Left kidney (tissue), 2 donors: ENCODE results near the gene WBP2. TPM values are rescaled to one million over a fixed set of nuclear protein-coding genes. Genes with fewer than 3 reads are reported as not detected.
"Not testable (repeated sequence)": the region's sequence is repeated elsewhere in the genome, so short reads cannot be mapped to it uniquely, and the experiment has no call there.

Source experiments
- DNase-seq: peaks from one replicate; pipeline ENCODE4 v3.0.0-alpha.2; 2013
- polyA plus RNA-seq: library from polyadenylated mRNA; unstranded; fragments of 120-200 nt; gene quantifications from one replicate; pipeline ENCODE4 v1.2.1, GENCODE V29; 2013; ENCODE audit not compliant: insufficient read length

Gene WBP2
- polyA plus RNA-seq, 1 donor: 75.9 TPM

GRCh38 chr17:75870228-75870627 lies 15.1 kb upstream of the WBP2 start:
- not testable (repeated sequence) for DNase-seq

- DNase-seq: no peak
Measured at GRCh38 chr17:75869282-75870141, 14.4 kb upstream of the WBP2 start.

- DNase-seq: not testable (repeated sequence)
Measured at GRCh38 chr17:75868730-75869281, 13.7 kb upstream of the WBP2 start.

DNA sequence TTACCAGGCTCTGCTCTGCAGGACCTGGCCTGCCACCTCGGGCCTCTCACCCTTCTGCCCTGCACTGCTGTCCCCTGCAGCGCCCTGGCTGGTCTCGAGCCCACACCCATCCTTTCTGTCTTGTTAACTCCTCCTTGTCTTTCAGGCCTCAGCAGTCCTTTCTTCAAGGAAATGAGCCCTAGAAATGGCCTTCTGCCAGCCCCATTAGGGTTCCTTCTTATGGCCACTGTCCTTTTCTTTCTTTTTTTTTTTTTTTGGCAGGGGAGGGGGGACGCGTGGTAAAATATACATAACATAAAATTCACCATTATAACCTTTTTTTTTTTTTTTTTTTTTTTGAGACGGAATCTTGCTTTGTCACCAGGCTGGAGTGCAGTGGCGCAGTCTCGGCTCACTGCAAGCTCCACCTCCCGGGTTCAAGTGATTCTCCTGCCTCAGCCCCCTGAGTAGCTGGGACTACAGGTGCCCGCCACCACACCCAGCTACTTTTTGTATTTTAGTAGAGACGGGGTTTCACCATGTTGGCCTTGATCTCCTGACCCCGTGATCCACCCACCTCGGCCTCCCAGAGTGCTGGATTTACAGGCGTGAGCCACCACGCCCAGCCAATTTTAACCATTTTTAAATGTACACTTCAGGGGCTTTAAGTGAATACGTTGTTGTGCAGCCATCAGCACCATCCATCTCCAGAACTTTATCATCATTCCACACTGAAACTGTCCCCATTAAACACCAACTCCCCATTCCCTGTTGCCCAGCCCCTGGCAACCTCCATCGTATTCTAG lies 10.5 kb upstream of the WBP2 start:
- not testable (repeated sequence) for DNase-seq

DNA sequence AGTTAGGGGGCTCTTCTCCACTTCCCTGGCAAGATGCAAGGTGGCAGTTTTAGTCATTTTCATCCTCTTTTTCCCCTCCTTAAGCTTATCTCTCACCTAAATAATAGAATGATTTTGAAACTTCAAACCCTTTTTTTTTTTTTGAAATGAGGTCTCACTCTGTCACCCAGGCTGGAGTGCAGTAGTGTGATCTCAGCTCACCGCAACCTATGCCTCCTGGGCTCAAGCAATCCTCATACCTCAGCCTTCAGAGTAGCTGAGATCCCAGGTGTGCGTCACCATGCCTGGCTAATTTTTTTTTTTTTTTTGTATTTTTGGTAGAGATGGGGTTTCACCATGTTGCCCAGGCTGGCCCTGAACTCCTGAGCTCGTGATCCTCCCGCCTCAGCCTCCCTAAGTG lies 9.8 kb upstream of the WBP2 start:
- DNase-seq: not testable (repeated sequence)

DNA sequence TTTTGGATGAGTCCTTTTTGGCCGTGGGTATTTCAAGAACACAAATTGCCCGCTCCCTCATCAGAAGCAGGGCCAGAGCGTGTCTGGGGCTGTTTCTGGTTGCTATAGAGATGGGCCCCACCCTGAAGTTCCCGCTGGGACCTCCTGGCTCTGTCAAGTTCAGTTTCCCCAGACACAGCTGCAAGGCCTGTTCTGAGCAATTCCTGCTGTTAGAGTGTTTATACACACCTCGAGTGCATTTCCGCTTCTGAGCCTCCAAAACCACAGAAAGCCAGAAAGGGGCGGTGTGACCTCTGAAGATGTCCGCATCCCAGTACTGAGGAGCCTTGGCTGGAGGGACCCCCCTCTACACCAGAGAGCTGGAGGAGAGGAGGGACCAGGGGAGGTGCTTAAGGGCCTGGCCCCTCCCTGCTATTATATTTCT lies 9.3 kb upstream of the WBP2 start:
- peak; percentile 79 for DNase-seq

- DNase-seq: no peak
Measured at GRCh38 chr17:75861927-75862317, 6.8 kb upstream of the WBP2 start.

GRCh38 chr17:75859358-75859757 lies 4.2 kb upstream of the WBP2 start:
- DNase-seq: not testable (repeated sequence)

DNA sequence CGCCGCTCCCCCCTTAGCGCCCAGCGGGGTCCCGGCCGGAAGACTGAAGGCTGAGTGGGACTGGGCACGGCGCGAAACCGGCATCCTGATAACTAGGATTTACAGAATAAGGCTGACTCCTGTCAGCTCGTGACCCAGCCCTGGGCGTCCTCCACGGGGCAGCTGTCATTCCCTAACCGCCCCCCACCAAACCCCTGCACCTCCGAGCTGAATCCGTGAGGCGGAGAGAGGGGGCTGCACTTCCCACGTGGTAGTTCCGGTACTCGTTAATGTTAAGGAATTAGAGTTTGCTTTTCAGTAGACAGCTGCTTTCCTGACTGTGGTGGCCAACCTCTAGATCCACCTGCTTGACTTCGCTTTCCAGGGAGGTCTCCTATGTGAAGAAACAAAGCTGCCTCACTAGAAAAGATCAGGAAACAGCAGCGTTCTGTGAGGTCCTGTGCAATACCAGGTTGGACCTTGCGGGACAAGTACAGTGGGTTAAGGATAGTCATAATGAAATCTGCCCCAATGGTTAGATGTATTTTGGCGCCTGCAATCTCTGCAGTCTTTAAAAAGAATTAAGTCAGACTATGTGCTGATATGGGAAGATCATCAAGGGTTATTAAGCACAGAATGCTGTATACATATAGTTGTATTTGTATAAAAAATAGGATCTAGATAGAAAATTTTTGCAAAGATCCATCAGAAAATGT lies 1.1 kb upstream of the WBP2 start:
- no peak for DNase-seq

DNA sequence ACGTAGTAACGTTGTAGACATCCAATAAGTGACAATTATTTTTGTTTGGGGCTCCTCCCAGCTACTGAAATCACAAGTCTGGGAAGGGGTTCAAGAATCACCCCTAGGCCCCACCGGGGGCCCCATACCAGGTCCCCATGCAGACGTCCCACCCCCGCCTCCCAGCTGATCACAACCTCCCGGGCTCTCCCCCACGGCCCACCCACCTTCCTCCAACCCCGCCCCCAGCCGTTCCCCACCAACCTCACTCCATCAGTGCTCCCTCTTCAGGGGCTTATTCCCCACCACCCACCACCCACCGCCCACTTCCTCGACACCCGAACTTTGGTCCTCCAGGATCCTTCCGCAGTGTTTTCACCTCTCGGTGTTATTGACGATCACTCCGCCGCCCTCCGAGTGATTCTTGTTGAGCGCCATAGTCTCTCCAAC lies 240 bp downstream of the WBP2 start:
- no peak for DNase-seq

DNA sequence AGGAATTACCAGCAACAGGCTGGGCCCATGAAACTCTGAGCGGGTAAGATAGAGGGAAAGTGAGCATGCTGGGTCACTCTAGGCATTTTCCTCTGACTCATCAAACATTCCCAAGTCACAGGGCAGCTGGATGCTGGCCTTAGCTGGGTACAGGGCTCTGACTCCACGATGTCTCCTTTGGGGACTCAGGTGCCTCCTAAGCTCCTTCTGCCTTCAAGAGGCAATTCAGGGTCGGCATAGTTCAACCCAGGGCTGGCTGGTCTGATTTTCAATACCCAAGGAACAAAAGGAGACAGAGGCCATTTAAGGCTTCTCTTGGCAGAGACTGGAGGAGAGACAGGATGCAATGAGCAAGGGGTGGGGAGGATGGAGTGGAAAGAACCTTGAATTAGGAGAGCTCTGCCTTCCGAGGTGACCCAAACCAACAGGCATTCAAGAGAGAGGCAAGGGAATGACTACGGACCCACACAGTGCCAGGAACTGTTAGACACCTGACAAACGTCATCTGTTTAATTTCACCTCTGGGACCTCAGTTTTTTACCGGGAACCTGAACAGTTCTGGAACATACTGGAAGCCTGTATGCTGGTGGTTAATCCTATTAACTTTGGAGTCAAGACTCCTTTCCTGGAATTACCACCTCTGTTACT lies 910 bp downstream of the WBP2 start:
- no peak for DNase-seq

GRCh38 chr17:75853433-75853832 lies 1.7 kb downstream of the WBP2 start:
- DNase-seq: no peak

- not testable (repeated sequence) for DNase-seq
Measured at GRCh38 chr17:75851693-75851991, 3.5 kb downstream of the WBP2 start.

DNA sequence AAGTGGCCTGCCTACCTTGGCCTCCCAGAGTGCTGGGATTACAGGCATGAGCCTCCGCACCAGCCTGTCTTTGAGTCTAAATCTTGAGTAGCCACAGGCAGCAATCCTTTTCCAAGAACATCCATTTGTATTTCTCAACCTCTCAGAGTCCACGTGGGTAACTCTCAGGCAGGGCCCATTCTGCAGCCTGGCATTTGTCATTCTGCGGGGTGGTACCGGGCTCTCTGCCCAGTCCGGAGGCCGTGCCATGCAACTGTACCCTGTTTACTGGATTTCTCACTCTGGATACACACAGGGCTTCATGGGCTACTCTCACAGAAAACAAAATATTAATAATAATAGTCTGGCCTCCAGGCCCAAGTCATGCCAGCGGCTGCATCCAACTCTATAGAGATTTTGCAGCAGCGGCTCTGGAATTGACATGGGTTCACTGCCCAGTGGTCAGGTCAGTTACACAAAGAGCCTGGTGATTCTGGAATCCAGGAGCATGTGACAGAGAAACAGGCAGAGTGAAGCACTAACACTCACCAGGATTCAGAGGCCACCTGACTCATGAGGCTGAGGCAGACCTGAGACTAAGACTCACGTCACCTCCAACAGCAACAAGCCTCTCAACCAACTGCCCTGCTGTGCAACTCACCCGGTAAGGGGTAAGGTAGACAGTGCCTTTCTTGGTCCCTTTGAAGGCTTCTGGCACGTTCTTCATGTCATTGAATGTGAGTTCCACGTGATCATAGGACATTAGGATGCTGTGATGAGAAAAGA lies 4.0 kb downstream of the WBP2 start:
- DNase-seq: no peak

DNA sequence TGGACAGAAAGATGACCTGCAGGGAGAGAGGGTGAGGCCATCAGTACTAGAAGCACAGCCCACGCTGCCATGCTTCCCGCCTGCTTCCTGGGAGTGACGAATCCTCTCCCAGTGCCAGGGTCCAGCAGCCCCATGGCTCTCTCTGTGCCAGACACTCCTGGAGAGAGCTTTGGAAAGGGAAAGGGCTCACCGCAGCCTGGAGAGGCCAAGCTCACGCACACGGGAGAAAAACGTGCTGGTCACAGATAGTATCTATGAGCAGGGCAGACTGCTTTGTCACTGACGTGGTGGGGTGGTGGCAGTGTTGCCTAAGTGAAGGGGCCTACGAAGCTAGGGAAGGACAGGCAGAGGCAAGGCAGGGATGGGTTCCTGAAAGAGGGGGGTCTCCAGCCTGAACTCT lies 5.4 kb downstream of the WBP2 start:
- DNase-seq: no peak

DNA sequence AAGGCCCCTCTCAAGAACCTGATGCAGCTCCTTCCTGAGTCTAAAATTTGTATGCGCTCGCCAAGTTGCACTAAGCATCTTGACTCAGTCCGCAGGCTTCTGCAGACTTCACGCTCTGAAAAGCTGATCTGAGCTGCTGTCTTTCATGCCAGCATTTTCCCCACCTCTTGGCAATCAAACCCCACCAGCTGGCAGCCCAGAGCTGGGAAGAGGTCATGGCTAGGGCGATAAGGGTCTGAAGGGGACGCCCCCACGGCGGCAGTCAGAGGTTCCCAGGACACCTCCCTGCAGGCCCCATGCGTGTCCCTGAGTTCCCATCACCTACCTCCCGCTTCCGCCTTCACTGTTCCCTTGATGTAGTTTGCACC lies 5.9 kb downstream of the WBP2 start:
- DNase-seq: no peak

DNA sequence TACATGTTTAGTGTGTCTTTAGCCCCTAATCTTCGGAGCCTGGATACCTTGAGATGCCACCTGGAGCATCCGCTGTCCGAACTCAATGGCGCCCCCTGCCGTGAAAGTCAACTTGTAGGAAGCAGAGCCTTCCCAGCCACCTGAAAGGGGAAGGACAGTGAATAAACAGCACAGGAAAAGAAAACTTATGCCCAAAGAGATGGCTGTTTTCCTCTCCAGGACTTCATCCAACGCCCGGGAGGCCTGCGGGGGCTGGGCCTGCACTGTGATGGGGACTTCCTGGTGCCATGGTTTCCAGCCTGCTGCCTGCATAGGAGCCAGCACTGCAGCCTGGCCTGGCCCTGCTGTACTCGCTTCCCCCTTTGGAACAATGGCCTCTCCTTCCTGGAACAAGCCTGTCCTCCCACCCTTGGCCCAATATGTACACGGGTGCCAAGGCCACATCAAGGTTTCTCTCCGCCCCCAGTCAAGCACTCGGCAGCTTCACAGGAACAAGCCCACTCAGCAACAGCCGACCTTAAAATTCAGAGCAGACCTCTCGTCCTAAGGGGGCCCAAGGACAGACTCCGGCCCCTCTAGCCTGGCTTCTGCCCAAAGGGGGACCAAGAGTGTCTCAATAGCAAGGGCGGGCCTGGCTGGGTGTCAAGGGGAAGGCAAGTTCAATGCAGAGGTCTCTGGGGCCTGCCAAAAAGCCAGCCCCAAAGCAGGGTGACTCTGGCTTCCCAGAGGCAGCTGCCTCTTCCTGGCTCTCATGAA lies 6.4 kb downstream of the WBP2 start:
- no peak for DNase-seq

- DNase-seq: no peak
Measured at GRCh38 chr17:75847614-75848522, 7.3 kb downstream of the WBP2 start.
